PC-3 (cell line): Measurements from ENCODE around the gene LRRC59. TPM values are rescaled to one million over a fixed set of nuclear protein-coding genes. Genes with fewer than 3 reads are reported as not detected.

ENCODE experiments used
- ATAC-seq: fragments of 200-7000 bp; cut with Tn5 transposase; 2 replicates; pipeline ENCODE4 v1.9.1; 2020; ENCODE audit warnings: mild to moderate bottlenecking, moderate library complexity
- BruUV-seq: library from RNA; stranded (reverse); fragments of 400-500 nt; replicated peaks from 2 replicates; lab custom pipeline; 2021; lab: Mats Ljungman, UMichigan
- CTCF ChIA-PET: fragments of 300-600 bp; sonication (Branson Sonifier 250); formaldehyde crosslinking; loops from one replicate; lab custom pipeline; 2022; ENCODE audit warnings: antibody characterized with exemption; lab: Charles Lee
- POLR2A ChIA-PET: fragments of 300-600 bp; sonication (Branson Sonifier 250); formaldehyde crosslinking; loops from one replicate; lab custom pipeline; 2022; ENCODE audit warnings: antibody characterized with exemption; ENCODE audit not compliant: unreplicated experiment; lab: Charles Lee
- DNase-seq: peaks from one replicate; pipeline ENCODE4 v3.0.0-alpha.2; 2015
- H2AFZ ChIP-seq: fragments of 300-600 bp; sonication (generic); 2 replicates; pipeline ENCODE4 v1.6.0; 2016; ENCODE audit warnings: antibody characterized with exemption, low read length
- H3F3A ChIP-seq: fragments of 300-600 bp; sonication (generic); one replicate; pipeline ENCODE4 v1.6.0; 2017; ENCODE audit warnings: antibody characterized with exemption, low read length, control low read depth, mild to moderate bottlenecking; ENCODE audit not compliant: unreplicated experiment
- H3K27ac ChIP-seq: fragments of 300-600 bp; sonication (generic); 2 replicates; pipeline ENCODE4 v1.5.1; 2016; ENCODE audit warnings: mild to moderate bottlenecking, low read length
- H3K27me3 ChIP-seq: fragments of 300-600 bp; sonication (generic); 2 replicates; pipeline ENCODE4 v1.6.1; 2016; ENCODE audit warnings: low read length, mixed read lengths
- H3K36me3 ChIP-seq: fragments of 300-600 bp; sonication (generic); 2 replicates; pipeline ENCODE4 v1.6.1; 2016; ENCODE audit warnings: low read depth, mixed run types, low read length, mixed read lengths
- H3K4me1 ChIP-seq: fragments of 300-600 bp; sonication (generic); 2 replicates; pipeline ENCODE4 v1.5.1; 2016; ENCODE audit warnings: low read length; ENCODE audit not compliant: insufficient read depth
- H3K4me2 ChIP-seq: fragments of 300-600 bp; sonication (generic); 2 replicates; pipeline ENCODE4 v1.6.0; 2016; ENCODE audit warnings: low read length
- H3K4me3 ChIP-seq: fragments of 300-600 bp; sonication (generic); 2 replicates; pipeline ENCODE4 v1.5.1; 2016; ENCODE audit warnings: mild to moderate bottlenecking, low read length, mixed read lengths
- H3K79me2 ChIP-seq: fragments of 300-600 bp; sonication (generic); 2 replicates; pipeline ENCODE4 v1.6.1; 2017; ENCODE audit warnings: low read length, mixed read lengths
- H3K9ac ChIP-seq: fragments of 300-600 bp; sonication (generic); 2 replicates; pipeline ENCODE4 v1.6.0; 2016; ENCODE audit warnings: mild to moderate bottlenecking, low read length
- H3K9me2 ChIP-seq: fragments of 300-600 bp; sonication (generic); replicated peaks from 2 replicates; pipeline ENCODE4 v1.6.1; 2016; ENCODE audit warnings: mixed run types, low read length, mixed read lengths
- H3K9me3 ChIP-seq: fragments of 300-600 bp; sonication (generic); 2 replicates; pipeline ENCODE4 v1.6.1; 2016; ENCODE audit warnings: low read length, mixed read lengths
- H4K20me1 ChIP-seq: fragments of 300-600 bp; sonication (generic); 2 replicates; pipeline ENCODE4 v1.6.1; 2016; ENCODE audit warnings: low read length, mixed read lengths
- EZH2 ChIP-seq: fragments of 300-600 bp; sonication (generic); IDR thresholded peaks from one replicate; pipeline ENCODE4 v1.6.1; 2017; ENCODE audit warnings: antibody characterized with exemption, mild to moderate bottlenecking, low read length; ENCODE audit not compliant: unreplicated experiment
- EZH2phosphoT487 ChIP-seq: fragments of 300-600 bp; sonication (generic); IDR thresholded peaks from 2 replicates; pipeline ENCODE4 v1.6.1; 2018; ENCODE audit warnings: mild to moderate bottlenecking, antibody characterized with exemption, low read length, borderline replicate concordance
- intact Hi-C: fragments of 100-400 bp; cut with micrococcal nuclease; formaldehyde crosslinking; loops from 2 replicates; pipeline ENCODE4 v1.9.0; 2023
- total RNA-seq: library from RNA; depleted of rRNA; stranded (reverse); fragments of >200 nt; gene quantifications from 2 replicates; pipeline ENCODE4 v1.2.3, GENCODE V29; 2014
- TF ChIP-seq, protein P1 (sequence below): fragments of 300-600 bp; sonication (generic); conservative IDR thresholded peaks from 2 replicates; pipeline ENCODE4 v1.5.1; 2017; ENCODE audit warnings: antibody characterized with exemption, low read depth, mild to moderate bottlenecking, low read length

The LRRC59 gene
- total RNA-seq, 1 experiment from 2014 or later = 324 TPM

DNA sequence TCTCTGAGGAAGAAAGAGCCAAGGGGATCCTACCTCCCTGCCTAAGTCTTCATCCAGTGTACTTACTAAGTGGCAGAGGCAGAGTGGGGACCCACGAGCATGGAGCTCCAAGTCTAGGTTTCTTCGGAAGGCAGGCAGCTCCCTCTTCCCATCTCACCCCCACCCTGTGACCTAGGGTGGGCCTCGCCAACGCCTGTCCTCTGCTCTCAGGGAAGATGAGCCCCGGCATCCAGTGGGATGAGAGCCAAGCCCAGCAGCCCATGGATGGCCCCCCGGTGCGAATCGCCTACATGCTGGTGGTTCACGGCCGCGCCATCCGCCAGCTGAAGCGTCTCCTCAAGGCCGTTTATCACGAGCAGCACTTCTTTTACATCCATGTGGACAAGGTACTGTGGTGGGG is 43.1 kb downstream of the LRRC59 start:
- Histone ChIP-seq H3K4me2 (no peak overlapping the region), H4K20me1 (no peaks in the 10 kb centered on the region; the same call in 1 of the 2 replicates), H3F3A (no peaks in the 10 kb centered on the region), H3K4me1 (no peaks in the 10 kb centered on the region), H2AFZ (no peak overlapping the region), H3K27me3 (no peaks in the 10 kb centered on the region), H3K4me3 (no peak overlapping the region), H3K36me3 (peaks cover 44% of the 10 kb centered on the region), H3K79me2 (peaks cover 1% of the 10 kb centered on the region; the same call in 1 of the 2 replicates), H3K27ac (no peak overlapping the region), H3K9me3 (no peaks in the 10 kb centered on the region), H3K9me2 (no peaks in the 10 kb centered on the region), H3K9ac (no peak overlapping the region)
- no TSS peak for BruUV-seq
- ATAC-seq (no peak), DNase-seq (no peak)
- TF ChIP-seq EZH2phosphoT487 = no peak
- TF ChIP-seq, protein P1, sequence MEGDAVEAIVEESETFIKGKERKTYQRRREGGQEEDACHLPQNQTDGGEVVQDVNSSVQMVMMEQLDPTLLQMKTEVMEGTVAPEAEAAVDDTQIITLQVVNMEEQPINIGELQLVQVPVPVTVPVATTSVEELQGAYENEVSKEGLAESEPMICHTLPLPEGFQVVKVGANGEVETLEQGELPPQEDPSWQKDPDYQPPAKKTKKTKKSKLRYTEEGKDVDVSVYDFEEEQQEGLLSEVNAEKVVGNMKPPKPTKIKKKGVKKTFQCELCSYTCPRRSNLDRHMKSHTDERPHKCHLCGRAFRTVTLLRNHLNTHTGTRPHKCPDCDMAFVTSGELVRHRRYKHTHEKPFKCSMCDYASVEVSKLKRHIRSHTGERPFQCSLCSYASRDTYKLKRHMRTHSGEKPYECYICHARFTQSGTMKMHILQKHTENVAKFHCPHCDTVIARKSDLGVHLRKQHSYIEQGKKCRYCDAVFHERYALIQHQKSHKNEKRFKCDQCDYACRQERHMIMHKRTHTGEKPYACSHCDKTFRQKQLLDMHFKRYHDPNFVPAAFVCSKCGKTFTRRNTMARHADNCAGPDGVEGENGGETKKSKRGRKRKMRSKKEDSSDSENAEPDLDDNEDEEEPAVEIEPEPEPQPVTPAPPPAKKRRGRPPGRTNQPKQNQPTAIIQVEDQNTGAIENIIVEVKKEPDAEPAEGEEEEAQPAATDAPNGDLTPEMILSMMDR = no peak
- no peak for TF ChIP-seq EZH2
- ChIA-PET POLR2A (no interaction called here), CTCF (no interaction called here)
- intact Hi-C loops = no loop called here

DNA sequence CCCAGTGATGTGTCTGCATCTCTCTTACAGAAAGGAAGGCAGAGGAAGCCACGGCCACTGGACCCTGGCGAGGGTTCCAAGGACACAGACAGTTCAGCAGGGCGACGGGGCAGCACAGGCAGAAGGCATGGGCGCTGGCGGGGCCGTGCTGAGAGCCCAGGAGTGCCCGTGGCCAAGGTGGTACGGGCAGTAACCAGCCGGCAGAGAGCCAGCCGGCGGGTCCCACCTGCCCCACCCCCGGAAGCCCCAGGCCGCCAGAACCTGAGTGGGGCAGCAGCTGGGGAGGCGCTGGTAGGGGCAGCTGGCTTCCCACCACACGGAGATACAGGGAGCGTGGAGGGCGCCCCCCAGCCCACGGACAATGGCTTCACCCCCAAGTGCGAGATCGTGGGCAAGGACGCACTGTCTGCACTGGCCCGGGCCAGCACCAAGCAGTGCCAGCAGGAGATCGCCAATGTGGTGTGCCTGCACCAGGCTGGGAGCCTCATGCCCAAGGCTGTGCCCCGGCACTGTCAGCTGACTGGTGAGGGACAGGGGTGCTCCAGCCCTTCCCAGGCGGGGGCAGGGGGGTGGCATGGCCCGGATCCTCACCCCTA is 43.6 kb downstream of the LRRC59 start:
- POLR2A ChIA-PET = no interaction called here
- Histone ChIP-seq H3K4me2 (no peak overlapping the region), H3K27me3 (no peaks in the 10 kb centered on the region), H4K20me1 (no peaks in the 10 kb centered on the region; the same call in 1 of the 2 replicates), H3K27ac (no peak overlapping the region), H3K4me3 (no peak overlapping the region), H3K36me3 (peaks cover 40% of the 10 kb centered on the region), H3K4me1 (peaks cover 3% of the 10 kb centered on the region), H3K79me2 (peaks cover 6% of the 10 kb centered on the region), H3K9me3 (no peaks in the 10 kb centered on the region), H3F3A (no peaks in the 10 kb centered on the region), H2AFZ (no peak overlapping the region), H3K9ac (no peak overlapping the region), H3K9me2 (no peaks in the 10 kb centered on the region)
- no peak for TF ChIP-seq EZH2
- TF ChIP-seq EZH2phosphoT487 = no peak
- TF ChIP-seq, protein P1 = no peak
- CTCF ChIA-PET = no interaction called here
- DNase-seq (no peak), ATAC-seq (no peak)
- intact Hi-C loops = no loop called here
- no TSS peak for BruUV-seq
